ENCODE results near the gene PLXNB3.

The PLXNB3 gene

GRCh38 chrX:153770601-153771414, 6.8 kb downstream of the PLXNB3 start:
- intact Hi-C loops (cut with micrococcal nuclease), result no loop called here
- H3K9me3 Mint-ChIP-seq, result no peaks in the 10 kb centered on the region
- H3K27ac Mint-ChIP-seq, result no peak overlapping the region
- no peaks in the 10 kb centered on the region for H3K36me3 Mint-ChIP-seq (ENCODE audit: low read depth)
- peaks cover 24% of the 10 kb centered on the region for H3K27me3 Mint-ChIP-seq
- H3K4me1 Mint-ChIP-seq (ENCODE audit: low read depth), result peaks cover 17% of the 10 kb centered on the region
- no peak overlapping the region for H3K4me3 Mint-ChIP-seq

GRCh38 chrX:153771415-153772315, 7.6 kb downstream of the PLXNB3 start:
- peaks cover 9% of the 10 kb centered on the region for H3K4me1 Mint-ChIP-seq (ENCODE audit: low read depth)
- intact Hi-C loops (cut with micrococcal nuclease), result no loop called here
- no peaks in the 10 kb centered on the region for H3K36me3 Mint-ChIP-seq (ENCODE audit: low read depth)
- peaks cover 17% of the 10 kb centered on the region for H3K27me3 Mint-ChIP-seq
- no peaks in the 10 kb centered on the region for H3K9me3 Mint-ChIP-seq
- no peak overlapping the region for H3K4me3 Mint-ChIP-seq
- no peak overlapping the region for H3K27ac Mint-ChIP-seq

DNA sequence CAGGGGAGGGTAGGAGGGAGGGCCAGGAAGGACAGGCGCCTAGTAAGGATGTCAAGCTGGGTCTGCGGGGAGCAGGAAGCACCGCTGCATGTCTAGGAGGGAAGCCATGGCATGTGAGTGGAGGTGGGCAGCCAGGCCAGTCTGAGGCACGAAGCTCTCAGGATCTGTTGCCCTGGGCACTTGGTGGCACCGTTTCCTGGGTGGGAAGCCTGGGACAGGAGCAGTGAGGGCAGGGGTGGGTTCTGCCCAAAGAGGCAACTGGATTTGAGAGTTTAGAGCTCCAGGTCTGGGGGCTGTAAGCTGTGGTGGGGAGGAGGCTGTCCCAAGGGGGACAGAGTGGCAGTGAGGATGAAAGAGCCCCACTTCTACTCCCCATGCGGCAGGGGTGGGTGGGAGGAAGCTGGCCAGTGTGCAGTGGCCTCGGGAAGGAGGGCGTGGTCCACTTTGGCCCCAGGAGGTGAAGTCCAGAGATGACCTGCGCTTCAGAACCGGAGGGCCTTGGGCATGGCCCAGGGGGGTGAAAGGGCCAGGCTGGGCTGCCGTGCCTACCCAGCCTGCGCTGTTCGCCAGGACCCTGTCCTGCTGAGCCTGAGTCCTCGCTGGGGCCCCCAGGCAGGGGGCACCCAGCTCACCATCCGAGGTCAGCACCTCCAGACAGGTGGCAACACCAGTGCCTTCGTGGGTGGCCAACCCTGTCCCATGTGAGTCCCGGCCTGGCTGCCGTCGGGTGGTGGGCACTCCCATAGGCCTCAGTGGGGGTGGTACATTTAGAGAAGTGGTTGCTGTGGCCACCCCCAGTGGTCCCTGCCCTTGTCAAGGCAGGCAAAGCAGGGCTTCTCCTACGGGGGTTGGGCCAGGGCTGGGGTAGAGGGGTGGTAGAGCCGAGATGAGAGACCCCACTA, 8.5 kb downstream of the PLXNB3 start:
- no peak overlapping the region for H3K27ac Mint-ChIP-seq
- peaks cover 12% of the 10 kb centered on the region for H3K27me3 Mint-ChIP-seq
- H3K9me3 Mint-ChIP-seq, result no peaks in the 10 kb centered on the region
- H3K4me1 Mint-ChIP-seq (ENCODE audit: low read depth), result peaks cover 5% of the 10 kb centered on the region
- no peaks in the 10 kb centered on the region for H3K36me3 Mint-ChIP-seq (ENCODE audit: low read depth)
- intact Hi-C loops (cut with micrococcal nuclease), result no loop called here
- no peak overlapping the region for H3K4me3 Mint-ChIP-seq

GRCh38 chrX:153773218-153773611, 9.2 kb downstream of the PLXNB3 start:
- intact Hi-C loops (cut with micrococcal nuclease), result no loop called here
- Mint-ChIP-seq H3K36me3 (ENCODE audit: low read depth) (no peaks in the 10 kb centered on the region), H3K27ac (no peak overlapping the region), H3K9me3 (no peaks in the 10 kb centered on the region), H3K4me3 (no peak overlapping the region), H3K27me3 (peaks cover 11% of the 10 kb centered on the region), H3K4me1 (ENCODE audit: low read depth) (peaks cover 5% of the 10 kb centered on the region)

GRCh38 chrX:153773741-153774575, 9.9 kb downstream of the PLXNB3 start:
- intact Hi-C loops (cut with micrococcal nuclease), result no loop called here

DNA sequence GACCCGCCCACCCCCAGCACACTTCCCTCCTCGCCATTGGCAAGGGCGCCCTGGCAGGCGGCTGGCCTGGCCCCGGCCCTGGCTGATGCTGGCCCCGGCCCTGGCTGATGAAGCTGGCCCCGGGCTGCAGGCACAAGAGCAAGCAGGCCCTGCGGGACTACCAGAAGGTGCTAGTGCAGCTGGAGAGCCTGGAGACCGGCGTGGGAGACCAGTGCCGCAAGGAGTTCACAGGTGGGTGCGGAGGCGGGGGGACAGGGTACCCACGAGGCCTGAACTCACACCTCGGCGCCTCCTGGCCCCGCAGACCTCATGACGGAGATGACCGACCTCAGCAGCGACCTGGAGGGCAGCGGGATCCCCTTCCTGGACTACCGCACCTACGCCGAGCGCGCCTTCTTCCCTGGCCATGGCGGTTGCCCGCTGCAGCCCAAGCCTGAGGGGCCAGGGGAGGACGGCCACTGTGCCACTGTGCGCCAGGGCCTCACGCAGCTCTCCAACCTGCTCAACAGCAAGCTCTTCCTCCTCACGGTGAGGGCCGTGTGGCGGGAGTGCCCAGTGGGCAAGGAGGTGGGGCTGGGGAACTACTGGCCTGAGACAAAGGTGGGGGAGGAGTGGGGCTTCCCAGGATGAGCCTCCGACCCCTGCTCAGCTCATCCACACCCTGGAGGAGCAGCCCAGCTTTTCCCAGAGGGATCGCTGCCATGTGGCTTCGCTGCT, 10.7 kb downstream of the PLXNB3 start:
- Mint-ChIP-seq H3K4me1 (ENCODE audit: low read depth) (peaks cover 5% of the 10 kb centered on the region), H3K4me3 (no peak overlapping the region)

More at GRCh38 chrX:153773741-153774575, 9.9 kb downstream of the PLXNB3 start:
- Mint-ChIP-seq H3K36me3 (ENCODE audit: low read depth) (no peaks in the 10 kb centered on the region), H3K9me3 (no peaks in the 10 kb centered on the region), H3K4me1 (ENCODE audit: low read depth) (peaks cover 5% of the 10 kb centered on the region), H3K4me3 (no peak overlapping the region), H3K27me3 (peaks cover 14% of the 10 kb centered on the region), H3K27ac (no peak overlapping the region)

DNA sequence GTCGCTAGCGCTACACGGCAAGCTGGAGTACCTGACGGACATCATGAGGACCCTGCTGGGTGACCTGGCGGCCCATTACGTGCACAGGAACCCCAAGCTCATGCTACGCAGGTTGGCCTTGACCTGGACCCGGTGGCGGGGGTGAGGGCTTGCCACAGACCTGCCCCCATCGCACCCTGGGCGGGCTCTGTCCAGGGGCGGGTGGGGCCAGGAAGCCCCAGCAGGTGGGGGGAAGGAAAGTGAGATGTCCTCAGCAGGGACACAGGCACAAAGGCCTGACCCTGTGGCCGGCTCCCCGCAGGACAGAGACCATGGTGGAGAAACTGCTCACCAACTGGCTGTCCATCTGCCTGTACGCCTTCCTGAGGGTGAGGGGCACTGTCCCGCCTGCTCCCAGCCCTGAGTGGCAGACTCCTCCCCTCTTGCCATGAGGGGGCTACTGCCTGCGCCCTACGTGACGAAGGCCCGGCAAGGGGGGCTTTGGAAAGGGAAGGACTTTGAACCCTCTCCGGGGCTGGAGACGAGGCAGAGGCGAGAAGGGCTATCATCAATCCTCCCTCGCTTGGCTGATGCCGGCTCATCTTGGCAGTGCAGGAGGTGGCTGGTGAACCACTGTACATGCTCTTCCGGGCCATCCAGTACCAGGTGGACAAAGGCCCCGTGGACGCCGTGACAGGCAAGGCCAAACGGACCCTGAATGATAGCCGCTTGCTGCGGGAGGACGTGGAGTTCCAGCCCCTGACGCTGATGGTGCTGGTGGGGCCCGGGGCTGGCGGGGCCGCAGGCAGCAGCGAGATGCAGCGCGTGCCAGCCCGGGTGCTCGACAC, 11.5 kb downstream of the PLXNB3 start:
- Mint-ChIP-seq H3K9me3 (no peaks in the 10 kb centered on the region), H3K4me1 (ENCODE audit: low read depth) (peaks cover 6% of the 10 kb centered on the region), H3K4me3 (no peak overlapping the region), H3K27ac (no peak overlapping the region), H3K27me3 (peaks cover 21% of the 10 kb centered on the region), H3K36me3 (ENCODE audit: low read depth) (no peaks in the 10 kb centered on the region)
- intact Hi-C loops (cut with micrococcal nuclease), result no loop called here

More for the DNA sequence above, 10.7 kb downstream of the PLXNB3 start:
- H3K9me3 Mint-ChIP-seq, result no peaks in the 10 kb centered on the region
- intact Hi-C loops (cut with micrococcal nuclease), result no loop called here
- peaks cover 19% of the 10 kb centered on the region for H3K27me3 Mint-ChIP-seq
- no peak overlapping the region for H3K27ac Mint-ChIP-seq
- H3K36me3 Mint-ChIP-seq (ENCODE audit: low read depth), result no peaks in the 10 kb centered on the region

- Mint-ChIP-seq H3K27me3 (peaks cover 22% of the 10 kb centered on the region), H3K4me1 (ENCODE audit: low read depth) (peaks cover 7% of the 10 kb centered on the region), H3K36me3 (ENCODE audit: low read depth) (no peaks in the 10 kb centered on the region), H3K9me3 (no peaks in the 10 kb centered on the region), H3K4me3 (no peak overlapping the region), H3K27ac (no peak overlapping the region)
- intact Hi-C loops (cut with micrococcal nuclease), result no loop called here
Measured at GRCh38 chrX:153776120-153776599, 12.1 kb downstream of the PLXNB3 start.

DNA sequence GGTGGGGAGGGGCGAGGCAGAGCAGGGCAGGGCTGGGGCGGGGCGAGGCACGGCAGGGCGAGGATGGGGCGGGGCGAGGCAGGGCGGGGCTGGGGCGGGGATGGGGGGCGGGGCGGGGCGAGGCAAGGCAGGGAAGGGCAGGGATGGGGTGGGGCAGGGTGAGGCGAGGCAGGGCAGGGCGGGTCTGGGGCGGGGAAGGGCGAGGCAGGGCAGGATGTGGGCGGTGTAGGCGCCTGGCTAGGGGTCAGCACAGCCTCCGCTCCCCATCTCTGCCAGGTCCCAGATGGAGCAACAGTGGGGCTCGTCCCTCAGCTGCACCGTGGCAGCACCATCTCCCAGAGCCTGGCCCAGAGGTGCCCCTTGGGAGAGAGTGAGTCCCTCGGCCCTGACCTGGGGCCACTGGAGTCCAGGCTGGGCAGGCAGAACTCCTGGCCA, 12.6 kb downstream of the PLXNB3 start:
- intact Hi-C loops (cut with micrococcal nuclease), result no loop called here
- Mint-ChIP-seq H3K27ac (no peak overlapping the region), H3K36me3 (ENCODE audit: low read depth) (no peaks in the 10 kb centered on the region), H3K9me3 (no peaks in the 10 kb centered on the region), H3K4me1 (ENCODE audit: low read depth) (peaks cover 7% of the 10 kb centered on the region), H3K27me3 (peaks cover 27% of the 10 kb centered on the region), H3K4me3 (no peak overlapping the region)

DNA sequence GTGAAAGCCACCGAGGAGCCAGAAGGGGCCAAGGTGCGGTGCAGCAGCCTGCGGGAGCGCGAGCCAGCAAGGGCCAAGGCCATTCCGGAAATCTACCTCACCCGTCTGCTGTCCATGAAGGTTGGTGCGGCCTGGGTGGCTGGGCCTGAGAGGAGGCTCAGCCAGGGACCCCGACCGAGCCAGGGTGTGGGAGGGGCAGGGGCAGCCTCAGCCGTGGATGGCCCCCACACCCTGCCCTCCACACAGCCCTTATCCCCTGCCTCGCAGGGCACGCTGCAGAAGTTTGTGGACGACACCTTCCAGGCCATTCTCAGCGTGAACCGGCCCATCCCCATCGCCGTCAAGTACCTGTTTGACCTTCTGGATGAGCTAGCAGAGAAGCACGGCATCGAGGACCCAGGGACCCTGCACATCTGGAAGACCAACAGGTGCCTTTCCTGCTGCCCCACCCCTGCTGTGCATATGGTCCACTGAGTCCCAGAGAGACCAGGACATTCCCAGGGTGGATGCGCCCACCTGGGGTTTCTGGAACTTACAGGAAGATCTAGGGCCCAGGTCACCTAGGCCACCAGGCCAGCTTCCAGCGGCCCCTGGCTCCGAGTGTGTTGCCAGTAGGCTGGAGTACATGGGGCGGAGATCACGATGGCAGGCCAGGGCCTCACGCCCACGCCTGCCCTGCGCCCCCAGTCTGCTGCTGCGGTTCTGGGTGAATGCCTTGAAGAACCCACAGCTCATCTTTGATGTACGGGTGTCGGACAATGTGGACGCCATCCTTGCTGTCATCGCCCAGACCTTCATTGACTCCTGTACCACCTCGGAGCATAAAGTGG, 13.4 kb downstream of the PLXNB3 start:
- peaks cover 29% of the 10 kb centered on the region for H3K27me3 Mint-ChIP-seq
- H3K4me3 Mint-ChIP-seq, result no peak overlapping the region
- intact Hi-C loops (cut with micrococcal nuclease), result no loop called here
- H3K36me3 Mint-ChIP-seq (ENCODE audit: low read depth), result peaks cover 1% of the 10 kb centered on the region
- H3K9me3 Mint-ChIP-seq, result no peaks in the 10 kb centered on the region
- no peak overlapping the region for H3K27ac Mint-ChIP-seq
- H3K4me1 Mint-ChIP-seq (ENCODE audit: low read depth), result peaks cover 7% of the 10 kb centered on the region

DNA sequence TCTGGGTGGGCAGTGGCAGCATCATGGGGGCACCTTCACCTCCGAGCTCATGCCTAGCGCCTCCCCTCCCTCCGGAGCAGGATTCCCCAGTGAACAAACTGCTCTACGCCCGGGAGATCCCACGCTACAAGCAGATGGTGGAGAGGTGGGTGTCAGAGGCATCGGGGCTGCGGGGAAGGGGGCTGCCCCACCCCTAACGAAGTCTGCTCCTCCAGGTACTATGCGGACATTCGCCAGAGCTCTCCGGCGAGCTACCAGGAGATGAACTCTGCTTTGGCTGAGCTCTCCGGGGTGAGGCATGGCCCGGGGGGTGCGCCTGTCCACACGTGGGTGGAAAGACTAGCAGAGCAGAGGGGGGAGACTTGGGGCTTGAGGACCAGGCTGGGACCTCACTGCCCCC, 14.1 kb downstream of the PLXNB3 start:
- H3K4me3 Mint-ChIP-seq, result no peak overlapping the region
- intact Hi-C loops (cut with micrococcal nuclease), result no loop called here
- peaks cover 7% of the 10 kb centered on the region for H3K4me1 Mint-ChIP-seq (ENCODE audit: low read depth)
- H3K9me3 Mint-ChIP-seq, result no peaks in the 10 kb centered on the region
- no peak overlapping the region for H3K27ac Mint-ChIP-seq
- H3K27me3 Mint-ChIP-seq, result peaks cover 33% of the 10 kb centered on the region
- peaks cover 8% of the 10 kb centered on the region for H3K36me3 Mint-ChIP-seq (ENCODE audit: low read depth)
